T-helper 2 cell treated with Interferon-gamma antibody and Interleukin-4, amounts not matched to agents 100 ng/mL and 5 ng/mL, for 36 hours (primary cell): ENCODE data around the gene ATP8A2. TPM values are rescaled to one million over a fixed set of nuclear protein-coding genes. Genes with fewer than 3 reads are reported as not detected.
"Not testable (repeated sequence)": the region's sequence is repeated elsewhere in the genome, so short reads cannot be mapped to it uniquely, and the experiment has no call there.

Experiments
- intact Hi-C: fragments of 100-400 bp; cut with micrococcal nuclease; formaldehyde crosslinking; loops from one replicate; pipeline ENCODE4 v1.15.1; 2023
- total RNA-seq: library from RNA; stranded (reverse); gene quantifications from 2 replicates; pipeline ENCODE4 v1.2.3, GENCODE V29; 2022

ATP8A2 gene
- 0.41 and 0.50 TPM in 2 replicates for total RNA-seq

DNA sequence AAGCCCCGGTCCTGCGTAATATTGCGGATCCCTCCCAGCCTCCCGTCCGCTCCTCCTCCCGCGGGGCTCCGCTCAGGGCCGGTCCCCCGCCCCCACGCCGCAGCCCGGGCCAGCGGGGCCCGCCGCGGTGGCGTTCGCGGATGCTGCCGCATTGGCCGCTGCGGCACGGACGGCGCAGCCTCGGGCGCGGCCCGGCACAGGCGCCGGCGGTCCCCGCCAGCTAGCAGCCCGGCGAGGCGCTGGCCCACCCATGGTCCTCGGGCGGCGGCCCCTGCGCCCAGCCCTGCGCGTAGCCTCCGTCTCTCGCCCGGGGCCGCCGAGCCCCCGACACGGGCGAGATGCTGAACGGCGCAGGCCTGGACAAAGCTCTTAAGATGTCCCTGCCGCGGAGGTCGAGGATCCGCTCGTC is at the start of gene ATP8A2:
Gene ATP8A2 (plus strand): TSS at position 100 of the 409 bp plus-strand sequence. CDS start 239 bp downstream, at position 339.
- intact Hi-C loops = no loop called here

DNA sequence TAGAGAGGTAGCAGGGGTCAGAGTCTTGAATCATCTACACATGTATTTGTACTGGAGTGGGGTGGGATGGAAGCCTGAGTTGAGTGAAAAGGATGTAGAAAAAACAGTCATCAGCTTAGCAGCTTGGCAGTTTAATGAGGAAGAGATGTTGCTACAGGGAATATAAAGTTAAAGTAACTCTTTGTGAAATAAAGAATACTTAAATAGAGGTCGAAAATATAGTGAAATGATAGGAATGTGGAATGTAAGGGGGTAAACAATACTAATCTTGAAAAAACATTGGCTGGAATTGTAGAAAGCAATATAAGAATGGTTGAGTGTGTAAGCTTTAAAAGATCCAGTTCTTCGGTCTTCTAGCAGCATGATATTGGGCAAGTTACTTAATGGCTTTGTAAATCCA is 47.7 kb upstream of the ATP8A2 start:
- intact Hi-C loops = no loop called here

DNA sequence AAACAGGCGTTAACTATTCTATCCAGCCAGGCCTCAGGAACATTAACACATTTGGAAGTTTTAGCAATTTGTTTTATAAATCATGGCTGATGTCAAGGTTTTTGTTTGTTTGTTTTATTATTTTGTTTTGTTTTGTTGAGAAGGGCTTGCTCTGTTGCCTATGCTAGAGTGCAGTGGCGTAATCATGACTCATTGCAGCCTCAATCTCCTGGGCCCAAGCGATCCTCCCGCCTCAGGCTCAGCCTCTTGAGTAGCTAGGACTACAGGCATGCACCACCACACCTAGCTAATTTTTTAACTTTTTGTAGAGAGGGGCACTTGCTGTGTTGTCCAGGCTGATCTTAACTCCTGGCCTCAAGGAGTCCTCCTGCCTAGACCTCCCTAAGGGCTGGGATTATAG is 42.1 kb upstream of the ATP8A2 start:
- intact Hi-C loops = no loop called here

DNA sequence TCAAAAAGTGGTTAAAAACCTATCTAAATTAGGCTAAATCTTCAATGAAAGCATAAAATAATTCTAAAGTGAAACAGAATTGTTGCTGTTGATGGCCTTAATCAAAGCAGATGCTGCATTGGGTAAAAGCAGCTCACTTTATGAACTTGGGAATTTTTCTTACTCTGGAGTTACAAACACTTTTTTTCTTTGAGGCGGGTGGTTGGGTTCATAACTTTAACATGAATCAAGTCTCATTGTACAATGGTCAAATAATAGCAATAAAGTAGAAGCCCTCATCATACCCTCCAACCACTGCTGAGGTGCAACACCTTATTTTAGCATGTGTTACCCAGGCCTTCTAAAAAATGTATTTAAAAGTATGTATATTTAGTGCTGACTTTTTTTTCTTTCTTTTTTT is 41.2 kb upstream of the ATP8A2 start:
- intact Hi-C loops = no loop called here

DNA sequence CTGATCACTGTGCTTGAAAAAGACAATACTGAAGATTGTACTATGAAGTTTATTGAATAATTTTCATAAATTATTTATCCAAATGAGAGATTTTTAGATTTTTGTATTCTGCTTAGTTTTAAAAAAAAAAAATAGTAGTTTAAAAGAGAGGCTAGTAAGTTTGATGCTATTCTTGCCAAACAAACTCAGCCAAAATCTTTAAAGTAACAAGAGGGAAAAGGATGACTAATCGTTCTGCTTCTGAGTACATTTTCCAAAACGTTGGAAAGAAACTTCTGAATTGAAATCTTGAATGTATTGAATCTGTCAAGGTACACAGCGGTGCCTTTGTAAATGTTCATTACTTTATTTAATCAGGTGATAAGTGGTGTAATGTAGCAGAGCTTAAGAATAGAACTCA is 35.9 kb upstream of the ATP8A2 start:
- intact Hi-C loops = no loop called here

DNA sequence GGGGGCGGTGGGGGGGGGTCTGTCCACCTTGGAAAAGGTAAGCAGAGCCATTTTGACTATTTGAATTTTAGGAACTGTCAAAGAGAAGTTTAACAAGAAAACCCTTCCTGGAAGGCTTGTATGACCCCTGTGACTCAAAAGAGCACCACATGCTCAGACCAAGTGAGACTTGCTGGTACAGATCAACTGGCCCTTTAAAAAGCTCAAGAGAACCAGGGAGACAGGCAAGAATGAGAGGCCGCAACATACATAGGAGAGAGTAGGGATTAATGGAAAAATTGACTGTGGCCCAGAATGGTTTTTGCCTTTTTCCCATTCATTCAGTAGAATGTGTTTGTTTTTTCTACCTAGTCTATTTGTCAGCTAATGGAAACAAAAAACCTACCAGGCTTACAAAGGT is 26.2 kb upstream of the ATP8A2 start:
- intact Hi-C loops = no loop called here

DNA sequence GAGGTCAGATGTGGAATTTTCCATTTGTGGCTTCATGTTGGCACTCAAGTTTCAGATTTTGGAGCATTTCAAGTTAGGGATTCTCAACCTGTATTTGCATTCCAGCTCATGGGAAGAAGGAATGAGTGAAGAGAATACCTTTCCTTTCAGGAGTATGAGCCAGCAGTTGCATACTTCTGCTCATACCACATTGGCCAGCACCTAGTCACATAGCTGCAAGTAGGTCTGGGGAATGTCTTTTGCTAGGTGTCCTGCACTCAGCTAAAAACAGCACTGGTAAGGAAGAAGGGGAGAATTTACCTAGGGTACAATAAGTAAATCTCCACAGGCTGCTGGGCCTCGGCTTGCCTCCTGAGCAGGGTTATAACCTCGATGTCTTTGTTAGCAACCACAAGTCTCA is 24.6 kb upstream of the ATP8A2 start:
- intact Hi-C loops = no loop called here

DNA sequence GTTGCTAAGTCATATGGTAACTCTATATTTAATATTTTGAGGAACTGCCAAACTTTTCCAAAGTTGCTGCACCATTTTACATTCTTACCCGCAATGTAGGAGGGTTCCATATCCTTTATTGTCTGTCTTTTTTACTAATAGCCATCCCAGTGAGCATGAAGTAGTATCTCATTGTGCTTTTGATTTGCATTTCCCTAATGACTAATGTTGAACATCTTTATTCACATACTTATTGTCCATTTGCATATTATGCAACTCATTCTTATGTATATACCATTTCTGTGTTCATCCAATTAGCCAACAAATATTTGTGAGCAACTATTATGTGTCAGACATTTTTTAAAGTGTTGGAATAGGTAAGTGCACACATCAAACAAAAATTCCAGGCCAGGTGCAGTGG is 20.4 kb upstream of the ATP8A2 start:
- intact Hi-C loops = no loop called here

DNA sequence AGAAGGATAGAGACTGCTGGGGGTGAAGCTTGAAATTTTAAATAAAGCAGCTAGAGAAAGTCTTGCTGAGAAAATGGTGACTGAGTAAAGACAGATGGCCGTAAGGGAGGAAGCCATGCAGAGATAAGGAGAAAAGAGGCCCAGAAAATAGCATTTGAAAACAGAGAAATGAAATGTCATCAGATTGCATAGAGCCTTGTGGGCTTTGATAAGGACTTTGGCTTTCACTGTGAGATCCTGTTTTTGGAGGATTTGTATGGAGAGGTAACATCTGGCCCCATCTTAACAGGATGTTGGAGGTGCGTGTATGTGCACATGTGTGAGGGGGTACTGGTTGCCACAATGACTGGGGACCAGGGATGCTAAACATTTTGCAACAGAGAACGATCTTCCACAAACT is 19.5 kb upstream of the ATP8A2 start:
- intact Hi-C loops = no loop called here

DNA sequence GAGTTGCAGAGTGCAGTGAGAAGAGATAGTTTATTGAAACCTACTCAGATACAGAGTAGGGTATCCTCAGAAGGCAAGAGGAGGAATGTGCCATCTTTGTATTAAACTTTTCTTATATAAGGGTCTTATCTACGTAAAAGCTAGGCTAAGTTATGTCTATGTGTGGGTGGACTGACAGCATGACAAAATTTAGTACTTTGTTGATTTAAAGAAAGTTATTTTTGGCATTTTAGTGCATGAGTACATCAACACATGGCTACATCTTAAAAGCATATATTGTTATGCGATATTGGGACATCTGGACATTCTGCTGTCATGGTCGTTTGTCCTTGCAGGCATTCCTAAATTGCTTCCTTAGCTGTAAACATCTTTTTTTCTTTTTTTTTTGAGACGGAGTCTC is 19.0 kb upstream of the ATP8A2 start:
- intact Hi-C loops = no loop called here

DNA sequence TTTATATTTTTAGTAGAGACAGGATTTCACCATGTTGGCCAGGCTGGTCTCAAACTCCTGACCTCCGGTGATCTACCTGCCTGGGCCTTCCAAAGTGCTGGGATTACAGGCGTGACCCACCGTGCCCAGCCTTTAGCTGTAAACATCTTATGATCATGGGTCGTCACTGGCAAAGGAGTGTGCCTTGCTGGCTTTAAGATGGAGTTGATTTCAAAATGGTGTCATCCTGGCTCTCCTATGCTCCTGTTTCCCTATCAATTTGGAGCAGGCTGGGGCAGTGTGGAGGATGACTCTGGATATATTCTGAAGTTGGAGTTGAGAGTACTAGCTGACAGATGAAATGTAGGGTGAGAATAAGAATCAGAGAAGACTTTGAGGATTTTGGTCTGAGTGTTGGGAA is 18.4 kb upstream of the ATP8A2 start:
- intact Hi-C loops = no loop called here

DNA sequence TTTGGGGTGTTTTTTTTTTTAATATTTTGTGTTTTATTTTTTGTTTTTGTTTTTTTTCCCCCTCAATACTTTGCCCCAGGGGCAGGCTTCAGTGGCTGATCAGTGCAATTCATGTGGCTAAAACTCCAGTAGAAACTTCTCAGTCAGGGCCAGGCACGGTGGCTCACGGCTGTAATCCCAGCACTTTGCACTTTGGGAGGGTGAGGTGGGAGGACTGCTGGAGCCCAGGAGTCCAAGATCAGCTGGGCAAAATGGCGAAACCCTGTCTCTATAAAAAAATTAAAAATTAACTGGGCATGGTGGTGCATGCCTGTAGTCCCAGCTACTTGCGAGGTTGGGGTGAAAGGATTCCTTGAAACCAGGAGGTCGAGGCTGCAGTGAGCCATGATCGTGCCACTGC is 17.4 kb upstream of the ATP8A2 start:
- intact Hi-C loops = no loop called here

DNA sequence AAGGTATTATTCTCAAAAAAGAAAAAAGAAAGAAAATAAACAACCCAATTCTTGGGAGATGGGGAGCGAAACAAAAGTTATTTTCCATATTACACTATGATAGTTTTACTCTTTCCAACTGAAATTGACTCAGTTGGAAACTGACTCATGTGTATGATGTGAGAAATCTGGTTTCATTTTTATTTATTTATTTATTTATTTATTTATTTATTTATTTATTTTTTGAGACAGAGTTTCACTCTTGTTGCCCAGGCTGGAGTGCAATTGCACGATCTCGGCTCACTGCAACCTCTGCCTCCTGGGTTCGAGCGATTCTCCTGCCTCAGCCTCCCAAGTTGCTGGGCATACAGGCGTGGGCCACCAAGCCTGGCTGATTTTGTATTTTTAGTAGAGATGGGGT is 11.3 kb upstream of the ATP8A2 start:
- intact Hi-C loops = not testable (repeated sequence)

DNA sequence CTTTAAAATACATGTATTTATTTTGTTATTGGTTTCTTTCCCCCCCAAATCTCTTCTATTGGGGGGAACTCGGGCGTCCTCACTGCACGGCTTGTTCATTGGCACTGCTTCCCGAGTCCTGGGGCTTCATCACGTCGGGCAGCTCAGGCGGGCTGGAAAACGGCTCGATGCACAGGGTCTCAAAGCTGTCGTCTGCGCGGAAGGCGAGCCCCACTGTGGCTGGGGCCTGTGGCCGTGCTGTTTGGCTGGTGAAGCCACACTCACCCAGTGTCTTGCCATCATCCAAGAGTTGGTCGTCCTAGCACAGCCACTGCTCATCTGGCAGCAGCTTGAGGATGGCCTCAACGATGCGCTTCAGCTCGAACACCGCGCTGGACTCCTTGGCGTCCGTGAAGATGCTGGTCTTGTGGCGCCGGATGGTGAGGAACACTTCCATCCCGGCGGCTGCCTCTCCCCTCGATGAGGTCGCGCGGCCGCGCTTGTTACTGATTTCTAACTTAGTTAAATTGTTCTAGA is 6.0 kb upstream of the ATP8A2 start:
- intact Hi-C loops = no loop called here

DNA sequence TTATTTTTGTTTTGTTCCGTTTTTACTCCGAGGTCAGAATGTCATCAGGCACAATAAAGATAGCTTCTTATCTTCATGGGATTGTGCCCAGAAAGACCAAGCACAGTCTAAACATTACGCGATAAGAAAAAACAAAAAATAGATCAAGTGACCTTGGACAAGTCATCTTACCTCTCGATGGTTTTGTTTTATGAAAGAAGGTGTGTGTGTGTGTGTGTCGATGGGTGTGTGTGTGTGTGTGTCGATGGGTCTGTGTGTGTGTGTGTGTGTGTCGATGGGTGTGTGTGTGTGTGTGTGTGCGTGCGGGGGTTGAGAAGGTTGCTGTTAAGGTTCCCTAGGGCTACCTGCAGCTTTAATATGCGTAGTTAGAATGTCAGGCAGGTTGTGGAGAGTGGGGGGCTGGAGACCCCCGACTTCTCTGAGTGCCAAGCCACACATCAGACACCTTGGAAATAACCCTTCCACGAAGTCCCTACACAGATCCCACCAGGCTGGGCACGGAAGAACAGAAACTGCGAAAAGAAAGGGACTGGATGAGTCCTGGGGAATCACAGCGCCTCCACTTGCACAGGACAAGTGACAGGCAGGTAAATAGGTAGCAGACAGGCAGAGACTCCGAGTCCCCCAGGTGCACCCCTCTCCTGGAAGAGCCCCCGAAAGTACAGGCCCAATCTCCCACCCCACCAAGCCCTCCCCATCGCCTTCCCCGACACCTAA is 458 bp upstream of the ATP8A2 start:
- intact Hi-C loops = no loop called here

DNA sequence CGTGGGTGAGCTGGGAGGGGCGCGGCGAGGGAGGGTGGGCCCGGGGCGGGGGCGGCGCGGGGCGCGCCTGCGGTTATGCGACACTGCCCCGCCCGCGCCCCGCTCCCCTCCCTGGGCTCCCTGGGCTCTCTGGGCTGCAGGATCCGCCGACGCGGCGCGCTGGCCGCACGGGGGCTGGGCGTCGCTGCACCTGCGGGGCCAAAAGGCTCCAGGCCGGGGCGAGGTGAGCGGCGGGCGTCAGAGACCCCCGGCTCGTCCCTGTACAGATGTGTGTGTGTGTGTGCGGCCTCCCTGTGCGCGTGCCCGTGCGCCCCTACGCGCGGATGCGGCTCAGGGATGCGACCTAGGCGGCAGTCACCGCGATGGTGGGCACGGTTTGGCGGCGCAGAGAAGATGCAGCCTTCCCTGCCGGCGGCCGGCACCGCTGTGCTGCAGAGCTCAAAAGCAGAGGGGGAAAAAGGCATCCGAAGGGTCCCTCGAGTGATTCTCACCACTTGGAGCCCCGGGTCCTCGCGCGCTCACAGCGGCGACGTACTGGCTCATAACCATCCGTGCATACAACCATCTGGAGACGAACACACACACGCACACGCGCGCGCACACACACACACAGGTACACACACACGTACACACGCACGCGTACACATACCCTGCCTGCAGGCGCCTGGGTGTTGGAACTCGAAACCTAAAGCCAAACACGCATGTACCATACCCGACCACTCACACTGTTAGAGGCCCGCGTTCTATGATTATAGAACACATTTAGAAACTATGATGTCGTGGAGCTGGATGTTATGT is 709 bp downstream of the ATP8A2 start:
- intact Hi-C loops = no loop called here

DNA sequence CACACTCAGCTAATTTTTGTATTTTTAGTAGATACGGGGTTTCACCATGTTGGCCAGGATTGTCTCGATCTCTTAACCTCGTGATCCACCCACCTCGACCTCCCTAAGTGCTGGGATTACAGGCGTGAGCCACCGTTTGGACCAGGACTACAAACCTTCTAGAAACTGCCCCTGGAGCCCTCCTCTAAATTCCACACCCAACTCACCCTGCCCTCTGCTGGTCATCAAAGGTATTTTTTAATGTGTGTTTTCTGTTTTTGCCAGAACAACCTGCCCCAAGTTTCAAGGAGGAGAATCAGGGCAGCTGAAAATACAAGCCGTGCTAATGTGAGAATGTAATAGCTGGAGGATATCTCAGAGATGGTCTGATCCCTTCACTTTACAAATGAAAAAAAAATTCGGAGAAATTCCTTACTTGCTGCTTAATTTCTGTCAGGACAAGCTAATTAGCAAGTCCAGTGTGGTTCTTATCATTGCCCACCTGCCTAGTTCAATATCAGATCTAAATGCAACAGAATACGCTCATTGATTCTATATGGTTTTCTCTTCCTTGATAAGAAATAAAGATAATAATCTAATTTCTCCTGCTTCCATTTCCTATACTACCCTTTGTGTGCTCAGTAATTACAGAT is 4.1 kb downstream of the ATP8A2 start:
- intact Hi-C loops = loop anchor here (5.0 kb wide), 1 partner anchor 144 kb away; no protein-coding TSS in a partner anchor

DNA sequence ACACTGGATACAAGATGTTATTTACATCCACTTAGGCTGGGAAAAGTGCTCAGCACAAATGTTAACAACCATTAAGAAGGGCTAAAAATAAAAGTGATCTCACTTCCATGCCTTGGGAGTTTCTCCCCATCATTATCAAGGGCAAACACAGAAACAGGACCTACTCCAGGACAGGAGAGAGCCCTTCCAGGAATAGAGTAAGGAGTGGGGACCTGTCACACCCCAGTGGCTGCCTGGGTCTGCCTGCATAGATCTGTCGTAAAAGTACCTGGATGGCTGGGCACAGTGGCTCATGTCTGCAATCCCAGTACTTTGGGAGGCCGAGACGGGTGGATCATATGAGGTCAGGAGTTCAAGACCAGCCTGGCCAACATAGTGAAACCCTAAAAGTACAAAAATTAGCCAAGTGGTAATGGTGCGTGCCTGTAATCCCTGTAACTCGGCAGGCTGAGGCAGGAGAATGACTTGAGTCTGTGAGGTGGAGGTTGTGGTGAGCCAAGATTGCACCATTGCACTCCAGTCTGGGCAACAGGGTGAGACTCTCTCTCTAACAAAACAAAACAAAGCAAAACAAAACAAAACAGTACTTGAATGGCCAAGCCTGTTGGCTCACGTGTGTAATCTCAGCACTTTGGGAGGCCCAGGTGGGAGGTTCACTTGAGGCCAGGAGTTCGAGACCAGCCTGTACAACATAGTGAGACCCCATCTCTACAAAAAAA is 5.6 kb downstream of the ATP8A2 start:
- intact Hi-C loops = loop anchor here (5.0 kb wide), 1 partner anchor 145 kb away; no protein-coding TSS in a partner anchor

DNA sequence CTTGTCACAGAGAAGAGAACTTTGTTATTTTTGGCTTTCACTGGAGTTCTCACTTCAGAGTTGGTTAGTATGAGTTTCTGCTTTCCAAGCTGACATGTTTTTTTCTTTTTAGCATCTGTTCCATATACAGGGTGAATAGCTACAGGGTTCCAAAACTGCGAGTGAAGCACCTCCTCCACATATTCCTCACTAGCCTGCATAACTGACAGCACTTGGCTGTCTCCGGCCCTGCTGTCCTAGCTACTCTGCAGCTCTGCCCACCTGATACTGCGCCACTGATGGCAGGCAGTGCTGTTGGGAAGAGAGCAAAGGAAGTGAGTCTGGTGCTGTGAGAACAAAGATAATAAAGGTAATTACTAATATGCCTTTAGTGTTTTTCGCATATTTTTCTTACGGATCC is 6.8 kb downstream of the ATP8A2 start:
- intact Hi-C loops = loop anchor here (5.0 kb wide), 1 partner anchor 146 kb away; no protein-coding TSS in a partner anchor

DNA sequence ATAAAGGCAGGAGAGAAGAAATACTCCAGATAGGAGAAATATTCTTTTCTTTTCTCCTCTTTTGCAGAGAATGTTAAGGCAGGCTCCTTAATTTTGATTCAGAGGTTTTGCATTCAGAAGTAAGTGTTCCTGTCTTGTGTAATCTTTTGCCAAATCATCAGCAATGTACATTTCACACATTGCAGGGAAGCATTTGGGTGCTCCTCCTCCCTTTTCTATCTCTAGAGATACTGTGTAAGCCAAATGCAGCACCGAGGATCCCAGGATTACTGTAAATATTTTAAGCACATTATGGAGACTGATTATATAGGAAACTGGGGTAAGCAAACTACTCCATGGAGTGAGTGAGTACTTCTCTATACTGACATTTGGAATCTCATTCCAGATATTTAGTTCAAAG is 7.2 kb downstream of the ATP8A2 start:
- intact Hi-C loops = loop anchor here (5.0 kb wide), 1 partner anchor 147 kb away; no protein-coding TSS in a partner anchor

DNA sequence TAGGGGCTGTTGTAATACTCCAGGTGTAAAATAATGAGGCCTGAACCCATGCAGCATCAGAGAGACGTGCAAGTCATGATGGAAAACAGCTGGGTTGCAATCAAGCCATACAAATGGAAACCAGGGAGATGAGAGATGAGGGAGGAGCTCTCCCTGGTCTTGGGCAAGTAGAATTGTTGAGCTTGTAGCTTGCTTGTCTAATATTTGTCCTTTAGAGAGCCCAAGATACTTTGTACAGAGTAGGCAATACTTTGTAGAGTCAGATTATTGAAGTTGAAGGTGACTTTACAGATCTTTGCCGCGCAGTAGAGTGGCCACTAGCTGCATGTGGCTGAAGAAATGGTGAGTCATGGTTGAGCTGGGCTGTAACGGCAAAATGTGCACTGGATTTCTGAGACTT is 8.3 kb downstream of the ATP8A2 start:
- intact Hi-C loops = no loop called here
